GM19025 (cell line): ENCODE results near the gene AP1S2.
A peak's percentile ranks its signal among the peaks of the same experiment; 100 is the strongest.
"Not testable (repeated sequence)": the region's sequence is repeated elsewhere in the genome, so short reads cannot be mapped to it uniquely, and the experiment has no call there.

Experiments used
- ATAC-seq: cut with Tn5 transposase; IDR thresholded peaks from one replicate; pipeline ENCODE4 v1.9.1; 2021; ENCODE audit warnings: mild to moderate bottlenecking, low read depth, moderate library complexity; ENCODE audit not compliant: unreplicated experiment

The AP1S2 gene

DNA sequence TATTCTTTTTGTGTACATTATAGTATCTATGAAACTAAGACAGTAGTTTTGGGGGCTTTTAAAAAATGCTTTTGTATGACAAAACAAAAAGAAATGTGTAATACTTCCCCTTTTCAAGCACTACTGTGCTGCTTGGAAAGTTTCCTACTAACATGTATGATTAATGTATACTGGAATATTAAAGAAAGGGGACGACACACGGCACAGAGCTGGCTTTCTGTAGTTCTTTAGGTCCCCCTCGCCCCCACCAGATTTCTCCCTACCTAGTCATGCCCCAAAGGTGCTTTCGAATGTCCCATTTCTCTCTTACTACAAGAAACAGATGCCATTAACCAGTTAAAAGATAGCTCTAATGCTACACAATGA lies 1.6 kb upstream of the AP1S2 start:
- no peak for ATAC-seq

GRCh38 chrX:15855568-15856221 lies 1.1 kb upstream of the AP1S2 start:
- ATAC-seq: no peak

DNA sequence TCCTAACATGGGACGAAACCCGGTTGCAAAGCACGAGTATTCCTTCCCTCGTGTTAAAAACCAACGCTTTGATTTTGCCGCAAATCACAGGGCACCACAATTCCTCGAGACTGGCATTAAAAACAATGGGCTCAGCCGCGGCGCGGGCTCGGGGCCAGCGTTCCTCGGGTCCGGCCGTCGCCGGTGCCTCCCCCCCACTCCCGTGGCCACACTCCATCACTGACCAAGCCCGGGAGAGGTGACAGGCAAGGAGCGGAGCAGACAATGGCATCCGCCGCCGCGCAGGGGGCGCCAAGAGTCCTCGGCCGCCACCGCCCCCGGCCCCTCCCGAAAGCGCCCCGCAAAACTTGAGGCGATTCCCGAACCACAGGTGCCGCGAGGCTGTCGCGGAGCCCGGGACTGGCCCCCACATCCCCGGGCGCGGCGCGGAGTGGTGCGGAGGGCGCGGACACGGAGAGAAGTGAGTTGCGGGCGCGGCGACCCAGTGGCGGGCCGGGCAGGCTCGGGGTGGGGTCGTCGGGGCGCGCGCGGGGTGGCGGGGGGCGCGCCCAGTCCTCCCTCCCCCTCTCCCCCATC lies 445 bp downstream of the AP1S2 start:
- peak; percentile 37 for ATAC-seq

DNA sequence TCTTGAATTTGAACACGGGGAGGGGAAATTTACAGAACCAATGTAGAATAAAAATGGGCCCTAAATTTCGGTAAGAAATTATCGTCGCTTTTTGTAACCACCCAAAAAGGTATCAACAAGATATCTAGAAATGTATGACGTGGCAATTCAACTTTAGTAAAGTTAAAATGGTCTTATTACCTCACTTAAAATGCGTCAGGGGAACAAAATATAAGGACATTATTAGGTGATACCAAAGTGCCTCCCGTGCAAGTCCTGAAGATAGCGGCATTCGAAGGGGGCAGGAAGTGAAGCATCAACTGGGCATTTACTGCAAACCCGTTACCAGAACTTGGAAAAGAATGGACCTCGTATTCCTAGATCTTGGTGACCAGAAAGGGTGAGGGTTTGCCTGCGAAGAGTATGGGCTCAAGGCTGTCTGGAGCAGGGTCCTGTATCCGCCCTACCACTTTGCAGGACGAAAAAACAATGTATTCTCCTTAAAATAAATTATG lies 980 bp downstream of the AP1S2 start:
- no peak for ATAC-seq

DNA sequence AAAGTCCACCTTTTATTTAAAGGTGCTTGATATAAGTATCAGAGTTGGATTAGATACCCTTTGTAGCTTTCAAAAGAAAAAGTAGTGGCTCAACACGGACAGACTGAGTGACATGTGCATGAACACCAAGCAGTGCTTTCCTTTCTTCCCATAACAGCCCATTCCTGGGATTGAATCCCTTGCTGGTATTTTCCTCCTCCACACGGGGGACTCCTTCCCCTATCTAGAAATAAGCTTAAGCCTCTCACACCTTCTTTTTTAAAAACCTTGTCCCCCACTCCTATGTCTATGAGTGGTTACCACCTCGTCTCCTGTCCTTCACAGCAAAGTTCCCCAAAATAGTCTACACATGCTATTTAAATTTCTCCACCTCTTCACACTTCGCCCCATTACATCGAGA lies 5.1 kb downstream of the AP1S2 start:
- ATAC-seq: no peak

GRCh38 chrX:15848576-15848975 lies 6.0 kb downstream of the AP1S2 start:
- ATAC-seq: no peak

- ATAC-seq: no peak
Observed at GRCh38 chrX:15843960-15844359, 10.7 kb downstream of the AP1S2 start.

- no peak for ATAC-seq
Observed at GRCh38 chrX:15841853-15842516, 12.6 kb downstream of the AP1S2 start.

DNA sequence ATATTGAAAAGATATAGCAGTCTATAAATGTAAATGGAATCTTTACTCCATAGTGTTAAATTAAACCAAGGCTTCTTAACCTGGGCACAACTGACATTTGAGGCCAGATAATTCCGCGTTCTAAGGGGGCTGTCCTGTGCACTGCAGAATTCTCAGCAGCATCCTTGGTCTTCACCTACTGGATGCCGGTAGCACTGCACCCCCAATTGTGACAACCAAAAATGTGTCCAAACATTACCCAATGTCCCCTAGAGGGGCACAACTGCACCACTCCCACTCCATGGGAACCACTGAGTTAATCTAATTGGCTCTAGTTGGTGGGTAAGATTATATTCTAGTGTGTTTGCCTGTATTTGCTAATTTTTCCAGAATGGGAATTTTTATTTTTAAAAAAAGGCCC lies 16.6 kb downstream of the AP1S2 start:
- no peak for ATAC-seq

DNA sequence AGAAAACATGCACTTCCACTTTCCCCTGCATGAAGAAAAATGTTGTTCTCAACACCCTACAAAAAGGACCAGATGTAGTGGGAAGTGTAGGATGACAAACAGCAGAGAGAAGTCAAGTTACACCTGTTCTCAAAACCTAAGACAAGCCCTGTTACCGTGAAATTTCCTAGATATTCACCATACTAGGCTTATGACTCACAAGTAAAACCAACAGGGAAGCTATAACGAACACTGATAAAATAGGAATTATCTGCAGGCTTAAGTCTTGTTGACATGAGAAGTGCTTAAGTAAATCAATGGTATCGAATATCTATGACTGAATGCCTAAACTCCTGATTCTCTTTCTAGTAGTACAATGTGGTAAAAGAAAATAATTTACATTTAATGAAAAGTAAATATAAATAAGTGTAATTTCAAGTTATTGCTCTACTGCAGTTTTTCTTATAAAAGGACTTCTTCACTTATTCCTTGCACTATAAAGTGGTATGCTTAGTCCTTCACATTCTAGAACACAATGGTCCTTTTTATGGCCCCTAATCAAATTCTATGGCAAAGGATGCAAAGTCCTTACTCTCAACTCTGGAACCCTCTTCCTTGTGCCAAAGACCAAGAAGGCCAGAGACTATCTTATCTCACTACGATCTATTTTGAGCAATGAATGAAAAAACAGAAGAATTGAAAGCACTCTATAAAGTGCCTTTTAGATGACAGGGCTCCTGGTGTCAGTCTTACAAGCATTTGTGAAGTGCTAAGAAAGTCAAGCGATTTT lies 19.6 kb downstream of the AP1S2 start:
- no peak for ATAC-seq

- ATAC-seq: no peak
Observed at GRCh38 chrX:15834053-15834452, 20.6 kb downstream of the AP1S2 start.

GRCh38 chrX:15831347-15831746 lies 23.3 kb downstream of the AP1S2 start:
- not testable (repeated sequence) for ATAC-seq

GRCh38 chrX:15829217-15829616 lies 25.4 kb downstream of the AP1S2 start:
- no peak for ATAC-seq

DNA sequence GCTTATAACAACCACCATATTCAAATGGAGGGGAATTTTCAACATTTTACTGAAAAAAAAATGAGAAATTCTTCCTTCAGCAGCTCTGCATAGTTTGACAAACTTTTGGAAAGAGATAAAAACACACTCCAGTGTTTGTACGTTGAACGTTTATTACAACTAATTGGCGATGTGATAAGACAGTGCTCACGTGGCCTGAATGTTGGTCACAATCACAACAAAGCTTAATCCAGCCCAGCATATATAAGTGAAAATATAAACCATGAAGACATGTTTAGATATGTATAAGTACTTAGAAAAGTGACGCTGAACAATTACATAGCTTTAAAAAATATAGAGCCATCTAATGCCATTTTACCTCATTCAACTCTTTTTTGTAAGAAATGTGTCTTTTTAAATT lies 28.7 kb downstream of the AP1S2 start:
- no peak for ATAC-seq

- no peak for ATAC-seq
Observed at GRCh38 chrX:15822922-15823321, 31.7 kb downstream of the AP1S2 start.

DNA sequence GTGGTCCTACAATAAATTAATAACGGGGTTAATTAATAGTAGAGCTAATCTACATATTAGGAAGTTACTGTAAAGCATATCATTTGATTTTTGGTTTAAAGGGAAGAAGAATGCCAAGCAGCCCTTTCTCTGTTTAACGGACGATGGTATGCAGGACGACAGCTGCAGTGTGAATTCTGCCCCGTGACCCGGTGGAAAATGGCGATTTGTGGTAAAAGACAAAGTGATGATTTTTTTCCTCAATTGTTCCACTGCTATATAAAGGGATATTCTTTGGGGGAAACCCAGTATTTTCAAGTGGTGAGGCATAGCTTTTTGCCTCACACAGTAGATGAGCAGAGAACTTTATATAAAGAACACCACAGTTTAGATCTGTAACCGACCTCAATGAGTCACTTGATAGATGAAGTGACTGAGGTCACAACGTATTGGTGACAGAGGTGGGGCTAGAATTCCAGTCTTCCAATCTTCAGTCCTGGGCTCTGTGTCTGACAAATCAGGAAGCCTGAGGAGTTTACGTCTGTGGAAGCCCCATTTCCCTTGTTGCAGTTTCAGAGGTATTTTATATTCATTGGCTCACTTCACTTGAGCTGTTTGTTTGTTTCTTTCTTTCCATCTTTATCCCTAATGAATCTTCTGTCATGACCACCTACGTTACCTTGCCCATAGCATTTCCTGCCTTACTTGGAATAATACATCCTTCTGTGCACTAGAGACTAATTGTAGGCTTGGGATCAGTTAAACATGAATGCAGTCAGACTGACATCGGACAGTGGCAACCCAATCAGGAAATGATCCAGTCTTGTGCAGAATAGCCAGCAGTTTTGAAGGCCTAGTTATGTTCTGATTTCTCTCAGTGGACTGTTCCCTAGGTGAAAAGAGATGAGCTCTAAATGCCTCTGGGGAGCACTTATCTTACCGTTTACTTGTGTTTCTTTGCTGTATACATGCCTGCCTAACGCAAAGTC lies 34.2 kb downstream of the AP1S2 start:
- ATAC-seq: no peak

DNA sequence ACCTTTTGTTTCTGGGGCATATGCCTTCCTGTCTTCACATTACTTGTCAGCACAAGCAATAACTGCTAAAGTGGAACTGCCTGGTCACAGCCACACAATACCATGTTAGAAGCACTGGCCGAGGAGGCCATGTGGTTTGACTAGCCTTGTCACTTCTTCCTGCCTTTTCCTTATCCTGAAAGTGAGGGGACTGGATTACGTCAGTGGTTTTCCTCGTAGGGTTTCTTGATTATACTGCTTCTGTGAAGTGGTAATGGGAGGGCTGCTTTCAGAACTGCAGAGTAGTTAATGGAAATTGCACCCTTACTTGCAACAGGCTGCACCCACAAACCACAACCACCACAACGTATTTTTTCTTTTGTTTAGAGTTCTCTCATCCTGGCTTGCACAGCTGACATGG lies 37.7 kb downstream of the AP1S2 start:
- ATAC-seq: no peak

DNA sequence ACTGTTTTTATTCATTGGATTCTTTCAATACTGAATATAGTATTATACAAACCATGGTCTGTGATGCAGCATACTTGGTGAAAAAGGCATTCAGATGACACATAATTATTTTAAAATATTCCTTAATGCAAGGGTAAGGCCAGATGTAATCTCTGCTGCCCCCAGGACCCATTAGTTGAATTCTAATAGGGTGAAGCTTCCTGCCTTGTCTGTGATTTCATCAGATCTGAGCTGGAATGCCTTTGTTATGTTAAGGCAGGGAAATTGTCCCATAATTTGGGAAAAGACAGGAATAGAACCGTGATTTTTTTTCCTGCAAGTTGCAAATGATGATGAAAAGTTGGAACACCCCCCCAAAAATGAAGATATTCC lies 38.2 kb downstream of the AP1S2 start:
- ATAC-seq: no peak

DNA sequence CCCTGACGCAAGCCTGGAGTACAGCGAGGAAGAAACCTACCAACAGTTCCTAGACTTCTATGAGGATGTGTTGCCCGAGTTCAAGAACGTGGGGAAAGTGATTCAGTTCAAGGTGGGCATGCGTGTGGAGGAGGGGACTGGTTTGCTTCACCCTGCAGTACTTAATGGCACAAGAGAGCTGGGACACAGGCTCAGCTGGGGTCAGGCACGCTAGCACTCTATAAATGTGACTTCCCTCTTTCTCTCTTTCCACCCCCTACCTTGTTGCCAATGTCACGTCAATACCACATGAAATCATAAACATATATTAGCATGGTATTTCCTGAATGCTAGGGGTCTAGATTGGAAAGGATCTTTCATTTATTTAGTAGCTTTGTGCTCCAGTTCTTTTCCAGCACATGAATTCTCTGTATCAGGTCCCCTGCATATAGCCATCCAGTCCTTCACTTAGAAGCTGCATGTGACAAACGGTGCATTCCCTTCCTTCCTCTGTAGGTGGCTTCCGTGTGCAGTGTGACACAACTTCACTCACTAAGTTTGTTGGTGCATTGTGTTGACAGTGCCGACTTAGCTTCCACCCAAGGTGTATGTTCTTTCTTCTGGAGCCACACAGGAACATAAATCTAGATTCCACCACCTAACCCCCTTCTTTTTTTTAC lies 38.7 kb downstream of the AP1S2 start:
- no peak for ATAC-seq
